SU-DHL-6 (cell line): ENCODE data around the gene TRIM2.

Experiments used
- H2AFZ ChIP-seq: fragments of 200-600 bp; sonication (generic); 2 replicates; pipeline ENCODE4 v1.6.1; 2014; ENCODE audit warnings: low read depth, mild to moderate bottlenecking, moderate library complexity, mixed read lengths, antibody characterized with exemption, low read length; ENCODE audit not compliant: severe bottlenecking
- H3F3A ChIP-seq: fragments of 200-600 bp; shearing (Covaris generic); 2 replicates; pipeline ENCODE4 v1.6.0; 2016; ENCODE audit warnings: antibody characterized with exemption, mild to moderate bottlenecking; ENCODE audit not compliant: insufficient read depth
- H3K27ac ChIP-seq: fragments of 200-600 bp; sonication (generic); 2 replicates; pipeline ENCODE4 v1.5.1; 2016; ENCODE audit warnings: low read depth, mild to moderate bottlenecking, low read length, moderate library complexity, mixed read lengths
- H3K27me3 ChIP-seq: fragments of 200-600 bp; sonication (generic), shearing (Covaris generic); 2 replicates; pipeline ENCODE4 v1.6.0; 2014; ENCODE audit warnings: mild to moderate bottlenecking, low read length
- H3K36me3 ChIP-seq: fragments of 200-600 bp; sonication (generic); 2 replicates; pipeline ENCODE4 v1.6.1; 2014; ENCODE audit warnings: mild to moderate bottlenecking, low read length, mixed read lengths
- H3K4me2 ChIP-seq: fragments of 300-600, 200-600 bp; shearing (Covaris generic), sonication (generic); 2 replicates; pipeline ENCODE4 v1.6.0; 2014; ENCODE audit warnings: low read length, low read depth, mild to moderate bottlenecking; ENCODE audit not compliant: poor library complexity, severe bottlenecking
- H3K4me3 ChIP-seq: fragments of 200-600 bp; sonication (generic); 2 replicates; pipeline ENCODE4 v1.5.1; 2014; ENCODE audit warnings: antibody characterized with exemption, low read length, mild to moderate bottlenecking, mixed read lengths; ENCODE audit not compliant: insufficient read depth, poor library complexity, severe bottlenecking
- H3K79me2 ChIP-seq: fragments of 200-600 bp; sonication (generic); 2 replicates; pipeline ENCODE4 v1.6.1; 2014; ENCODE audit warnings: mild to moderate bottlenecking, low read length, moderate library complexity; ENCODE audit not compliant: insufficient read depth
- H3K9ac ChIP-seq: fragments of 200-600 bp; sonication (generic); 2 replicates; pipeline ENCODE4 v1.7.0; 2014; ENCODE audit warnings: mild to moderate bottlenecking, low read length
- H3K9me2 ChIP-seq: fragments of 200-600 bp; sonication (generic); replicated peaks from 2 replicates; pipeline ENCODE4 v1.6.1; 2014; ENCODE audit warnings: low read length; ENCODE audit not compliant: insufficient read depth
- H3K9me3 ChIP-seq: fragments of 200-600 bp; sonication (generic); 2 replicates; pipeline ENCODE4 v1.6.1; 2014; ENCODE audit warnings: low read length, mixed read lengths; ENCODE audit not compliant: insufficient read depth
- H4K20me1 ChIP-seq: fragments of 200-600 bp; sonication (generic); 2 replicates; pipeline ENCODE4 v1.6.1; 2014; ENCODE audit warnings: low read depth, mild to moderate bottlenecking, antibody characterized with exemption, low read length, moderate library complexity, mixed read lengths
- CTCF ChIP-seq: fragments of 200-600 bp; sonication (generic); IDR thresholded peaks from one replicate; pipeline ENCODE4 v1.5.1; 2017; ENCODE audit warnings: antibody characterized with exemption, mild to moderate bottlenecking, low read length, moderate library complexity; ENCODE audit not compliant: insufficient read depth, poor library complexity, severe bottlenecking
- EZH2phosphoT487 ChIP-seq: fragments of 200-600 bp; sonication (generic), shearing (Covaris generic); conservative IDR thresholded peaks from 2 replicates; pipeline ENCODE4 v1.6.1; 2018; ENCODE audit warnings: mild to moderate bottlenecking, antibody characterized with exemption, low read length, moderate library complexity, mixed read lengths

Gene TRIM2

GRCh38 chr4:153275380-153276276, 71.4 kb downstream of the TRIM2 start:
- H3K9ac ChIP-seq, result no peak overlapping the region
- H4K20me1 ChIP-seq, result no peaks in the 10 kb centered on the region
- no peaks in the 10 kb centered on the region for H3K79me2 ChIP-seq
- H3K4me2 ChIP-seq, result no peak overlapping the region
- no peaks in the 10 kb centered on the region for H3K36me3 ChIP-seq
- no peaks in the 10 kb centered on the region for H3F3A ChIP-seq
- no peaks in the 10 kb centered on the region for H3K9me3 ChIP-seq
- H3K27me3 ChIP-seq, result no peaks in the 10 kb centered on the region
- TF ChIP-seq EZH2phosphoT487, result no peak
- TF ChIP-seq CTCF, result no peak
- H3K27ac ChIP-seq, result no peak overlapping the region
- no peak overlapping the region for H2AFZ ChIP-seq
- H3K9me2 ChIP-seq, result no peaks in the 10 kb centered on the region
- no peak overlapping the region for H3K4me3 ChIP-seq

- no peak overlapping the region for H3K9ac ChIP-seq
- H3K4me2 ChIP-seq, result no peak overlapping the region
- TF ChIP-seq EZH2phosphoT487 (no peak), CTCF (no peak)
- no peaks in the 10 kb centered on the region for H3K27me3 ChIP-seq
- H3F3A ChIP-seq, result no peaks in the 10 kb centered on the region
- no peaks in the 10 kb centered on the region for H3K79me2 ChIP-seq
- no peaks in the 10 kb centered on the region for H3K9me2 ChIP-seq
- no peaks in the 10 kb centered on the region for H4K20me1 ChIP-seq
- no peak overlapping the region for H2AFZ ChIP-seq
- H3K4me3 ChIP-seq, result no peak overlapping the region
- H3K36me3 ChIP-seq, result no peaks in the 10 kb centered on the region
- H3K27ac ChIP-seq, result no peak overlapping the region
- H3K9me3 ChIP-seq, result no peaks in the 10 kb centered on the region
Measured at GRCh38 chr4:153276971-153277370, 72.7 kb downstream of the TRIM2 start.

- Histone ChIP-seq H3K36me3 (no peaks in the 10 kb centered on the region), H3K79me2 (no peaks in the 10 kb centered on the region), H3K27ac (no peak overlapping the region), H2AFZ (no peak overlapping the region), H3K27me3 (no peaks in the 10 kb centered on the region), H3K9me3 (no peaks in the 10 kb centered on the region), H3K4me2 (no peak overlapping the region), H3F3A (no peaks in the 10 kb centered on the region), H4K20me1 (no peaks in the 10 kb centered on the region), H3K4me3 (no peak overlapping the region), H3K9ac (no peak overlapping the region), H3K9me2 (no peaks in the 10 kb centered on the region)
- no peak for TF ChIP-seq CTCF
- TF ChIP-seq EZH2phosphoT487, result no peak
Measured at GRCh38 chr4:153281476-153281875, 77.2 kb downstream of the TRIM2 start.
